GM23338 (cell line): Measurements from ENCODE around the gene SPEF1. TPM values are rescaled to one million over a fixed set of nuclear protein-coding genes. Genes with fewer than 3 reads are reported as not detected.

Source experiments
- ATAC-seq: fragments of 200-7000 bp; cut with Tn5 transposase; 3 replicates; pipeline ENCODE4 v1.9.1; 2020
- DNase-seq: peaks from one replicate; pipeline ENCODE4 v3.0.0-alpha.2; 2015; ENCODE audit warnings: low spot score
- H2AFZ ChIP-seq: fragments of 200-600 bp; sonication (generic); 2 replicates; pipeline ENCODE4 v1.8.0; 2016; ENCODE audit warnings: antibody characterized with exemption, mild to moderate bottlenecking, moderate library complexity
- H3F3A ChIP-seq: fragments of 200-600 bp; sonication (generic); replicated peaks from 2 replicates; pipeline ENCODE4 v1.8.0; 2017; ENCODE audit warnings: antibody characterized with exemption, mixed run types, low read depth
- H3K27ac ChIP-seq: fragments of 200-600 bp; sonication (generic); 2 replicates; pipeline ENCODE4 v1.6.1; 2016; ENCODE audit warnings: low read depth
- H3K27me3 ChIP-seq: fragments of 200-600 bp; sonication (generic); 2 replicates; pipeline ENCODE4 v1.8.0; 2016; ENCODE audit warnings: mild to moderate bottlenecking, mixed run types, moderate library complexity; ENCODE audit not compliant: insufficient read depth
- H3K36me3 ChIP-seq: fragments of 200-600 bp; sonication (generic); 2 replicates; pipeline ENCODE4 v1.8.0; 2016; ENCODE audit warnings: mild to moderate bottlenecking; ENCODE audit not compliant: insufficient read depth
- H3K4me1 ChIP-seq: fragments of 200-600 bp; sonication (generic); 2 replicates; pipeline ENCODE4 v1.8.0; 2016; ENCODE audit warnings: mild to moderate bottlenecking, moderate library complexity; ENCODE audit not compliant: insufficient read depth
- H3K4me2 ChIP-seq: fragments of 200-600 bp; sonication (generic); 2 replicates; pipeline ENCODE4 v1.7.1; 2017; ENCODE audit warnings: mixed run types
- H3K4me3 ChIP-seq: fragments of 200-600 bp; sonication (generic); 2 replicates; pipeline ENCODE4 v1.6.1; 2016; ENCODE audit warnings: mixed run types
- H3K79me2 ChIP-seq: fragments of 200-600 bp; sonication (generic); replicated peaks from 2 replicates; pipeline ENCODE4 v1.8.0; 2017; ENCODE audit warnings: mild to moderate bottlenecking; ENCODE audit not compliant: insufficient read depth
- H3K9me2 ChIP-seq: fragments of 200-600 bp; sonication (generic); 2 replicates; pipeline ENCODE4 v1.8.0; 2017; ENCODE audit not compliant: insufficient read depth
- H4K20me1 ChIP-seq: fragments of 200-600 bp; sonication (generic); replicated peaks from 2 replicates; pipeline ENCODE4 v1.8.0; 2017; ENCODE audit warnings: mild to moderate bottlenecking; ENCODE audit not compliant: insufficient read depth
- H3K27ac Mint-ChIP-seq: 2 replicates; pipeline ENCODE4 v1.8.0; 2020; ENCODE audit warnings: inconsistent platforms, mild to moderate bottlenecking, moderate library complexity, mixed read lengths
- H3K27me3 Mint-ChIP-seq: 3 replicates; pipeline ENCODE4 v1.8.0; 2022; ENCODE audit warnings: low read depth, mild to moderate bottlenecking, moderate library complexity, mixed read lengths, inconsistent platforms; ENCODE audit not compliant: insufficient read depth, poor library complexity
- H3K36me3 Mint-ChIP-seq: 3 replicates; pipeline ENCODE4 v1.8.0; 2021; ENCODE audit warnings: low read depth, mild to moderate bottlenecking, inconsistent platforms, moderate library complexity, mixed read lengths
- H3K4me1 Mint-ChIP-seq: 3 replicates; pipeline ENCODE4 v1.8.0; 2020; ENCODE audit warnings: mild to moderate bottlenecking, inconsistent platforms, mixed read lengths
- H3K4me3 Mint-ChIP-seq: 3 replicates; pipeline ENCODE4 v1.8.0; 2021; ENCODE audit warnings: moderate library complexity, mild to moderate bottlenecking, inconsistent platforms, mixed read lengths
- H3K9me3 Mint-ChIP-seq: 3 replicates; pipeline ENCODE4 v1.8.0; 2020; ENCODE audit warnings: moderate library complexity, mild to moderate bottlenecking, inconsistent platforms, mixed read lengths
- EZH2phosphoT487 ChIP-seq: fragments of 200-600 bp; sonication (generic); IDR thresholded peaks from one replicate; pipeline ENCODE4 v1.8.1; 2018; ENCODE audit warnings: antibody characterized with exemption; ENCODE audit not compliant: unreplicated experiment
- POLR2AphosphoS5 ChIP-seq: IDR thresholded peaks from 2 replicates; pipeline ENCODE4 v1.6.1; 2016; ENCODE audit warnings: antibody characterized with exemption, low read depth
- STAT1 ChIP-seq: IDR thresholded peaks from one replicate; pipeline ENCODE4 v1.6.1; 2016; ENCODE audit warnings: antibody characterized with exemption; ENCODE audit not compliant: unreplicated experiment
- ZNF114 ChIP-seq: fragments of 250-450 bp; sonication (Bioruptor Pico); IDR thresholded peaks from 2 replicates; pipeline ENCODE4 v1.5.0; 2020; ENCODE audit warnings: mild to moderate bottlenecking, moderate library complexity
- ZNF331 ChIP-seq: fragments of 250-450 bp; sonication (Bioruptor Pico); IDR thresholded peaks from 2 replicates; pipeline ENCODE4 v1.5.0; 2020; ENCODE audit warnings: low read depth, mild to moderate bottlenecking, moderate library complexity
- polyA plus RNA-seq: library from polyadenylated mRNA; unstranded; fragments of >200 nt; fragmentation: Nextera tagmentation; extraction: Ambion mirVana; gene quantifications from 2 replicates; pipeline ENCODE4 v1.2.1, GENCODE V29; 2016
- total RNA-seq: library from RNA; depleted of rRNA; stranded (reverse); fragments of >200 nt; shearing (Covaris generic); gene quantifications from 2 replicates; pipeline ENCODE4 v1.2.3, GENCODE V29; 2014
- TF ChIP-seq, protein P1 (sequence below), 2 experiments: fragments of 200-600 bp in 1 of 2; sonication (generic) in 1 of 2; conservative IDR thresholded peaks; 2 replicates each; pipeline versions ENCODE4 v1.5.1 to v1.6.1; 2016 to 2017; ENCODE audit warnings: antibody characterized with exemption in 2 of 2, low read depth in 2 of 2, mild to moderate bottlenecking in 2 of 2, moderate library complexity in 1 of 2
- TF ChIP-seq, protein P2 (sequence below): IDR thresholded peaks from one replicate; pipeline ENCODE4 v1.6.1; 2018; ENCODE audit warnings: antibody characterized with exemption; ENCODE audit not compliant: unreplicated experiment

SPEF1 gene
- total and polyA plus RNA-seq, 2 experiments from 2014 or later, result 0.68 to 0.69 TPM

DNA sequence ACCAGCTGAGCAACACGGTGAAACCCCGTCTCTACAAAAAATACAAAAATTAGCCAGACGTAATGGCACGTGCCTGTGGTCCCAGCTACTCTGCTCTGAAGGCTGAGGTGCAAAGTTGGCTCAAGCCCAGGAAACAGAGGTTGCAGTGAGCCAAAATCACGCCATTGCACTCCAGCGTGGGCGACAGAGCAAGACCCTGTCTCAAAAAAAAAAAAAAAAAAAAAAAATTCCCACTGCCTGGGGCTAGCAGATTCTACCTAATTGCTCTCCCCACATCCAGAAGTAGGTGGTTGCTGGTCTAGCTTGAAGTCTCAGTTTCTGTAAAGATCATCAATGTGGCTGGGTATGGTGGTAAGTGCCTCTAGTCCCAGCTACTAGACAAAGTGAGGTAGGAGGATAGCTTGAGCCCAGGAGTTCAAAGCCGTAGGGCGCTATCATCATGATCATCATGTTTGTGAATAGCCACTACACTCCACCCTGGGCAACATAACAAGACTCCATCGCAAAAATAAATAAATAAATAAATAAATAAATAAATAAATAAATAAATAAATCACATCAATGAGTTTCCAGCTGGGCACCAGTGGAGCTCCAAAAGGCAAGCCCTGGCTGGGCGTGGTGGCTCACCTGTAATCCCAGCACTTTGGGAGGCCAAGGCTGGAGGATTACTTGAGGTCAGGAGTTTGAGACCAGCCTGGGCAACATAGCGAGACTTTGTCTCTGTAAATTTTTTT, 32.8 kb upstream of the SPEF1 start:
- ATAC-seq (no peak), DNase-seq (no peak)
- Mint-ChIP-seq H3K27me3 (peaks cover 5% of the 10 kb centered on the region), H3K36me3 (no peaks in the 10 kb centered on the region; the same call in 2 of the 3 replicates), H3K9me3 (no peaks in the 10 kb centered on the region; the same call in 2 of the 3 replicates), H3K4me1 (peaks cover 14% of the 10 kb centered on the region), H3K4me3 (no peak overlapping the region), H3K27ac (no peak overlapping the region)
- Histone ChIP-seq H3K9me2 (no peaks in the 10 kb centered on the region), H3K36me3 (no peaks in the 10 kb centered on the region), H3K27me3 (no peaks in the 10 kb centered on the region), H3K4me1 (peaks cover 12% of the 10 kb centered on the region; the same call in 1 of the 2 replicates), H4K20me1 (no peaks in the 10 kb centered on the region), H3K4me3 (no peak overlapping the region), H3K79me2 (no peaks in the 10 kb centered on the region), H3F3A (no peaks in the 10 kb centered on the region; the same call in 1 of the 2 replicates), H3K4me2 (no peak overlapping the region), H3K27ac (no peak overlapping the region), H2AFZ (no peak overlapping the region)
- TF ChIP-seq ZNF114, result no peak
- no peak for TF ChIP-seq POLR2AphosphoS5
- no peak for TF ChIP-seq STAT1
- TF ChIP-seq ZNF331 (CRISPR knock-in tag), result no peak
- TF ChIP-seq, protein P1, sequence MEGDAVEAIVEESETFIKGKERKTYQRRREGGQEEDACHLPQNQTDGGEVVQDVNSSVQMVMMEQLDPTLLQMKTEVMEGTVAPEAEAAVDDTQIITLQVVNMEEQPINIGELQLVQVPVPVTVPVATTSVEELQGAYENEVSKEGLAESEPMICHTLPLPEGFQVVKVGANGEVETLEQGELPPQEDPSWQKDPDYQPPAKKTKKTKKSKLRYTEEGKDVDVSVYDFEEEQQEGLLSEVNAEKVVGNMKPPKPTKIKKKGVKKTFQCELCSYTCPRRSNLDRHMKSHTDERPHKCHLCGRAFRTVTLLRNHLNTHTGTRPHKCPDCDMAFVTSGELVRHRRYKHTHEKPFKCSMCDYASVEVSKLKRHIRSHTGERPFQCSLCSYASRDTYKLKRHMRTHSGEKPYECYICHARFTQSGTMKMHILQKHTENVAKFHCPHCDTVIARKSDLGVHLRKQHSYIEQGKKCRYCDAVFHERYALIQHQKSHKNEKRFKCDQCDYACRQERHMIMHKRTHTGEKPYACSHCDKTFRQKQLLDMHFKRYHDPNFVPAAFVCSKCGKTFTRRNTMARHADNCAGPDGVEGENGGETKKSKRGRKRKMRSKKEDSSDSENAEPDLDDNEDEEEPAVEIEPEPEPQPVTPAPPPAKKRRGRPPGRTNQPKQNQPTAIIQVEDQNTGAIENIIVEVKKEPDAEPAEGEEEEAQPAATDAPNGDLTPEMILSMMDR (conservative IDR thresholded peaks at IDR 0.05; ENCODE audit: low read depth in 2 of 2), result no peak
- TF ChIP-seq, protein P2, sequence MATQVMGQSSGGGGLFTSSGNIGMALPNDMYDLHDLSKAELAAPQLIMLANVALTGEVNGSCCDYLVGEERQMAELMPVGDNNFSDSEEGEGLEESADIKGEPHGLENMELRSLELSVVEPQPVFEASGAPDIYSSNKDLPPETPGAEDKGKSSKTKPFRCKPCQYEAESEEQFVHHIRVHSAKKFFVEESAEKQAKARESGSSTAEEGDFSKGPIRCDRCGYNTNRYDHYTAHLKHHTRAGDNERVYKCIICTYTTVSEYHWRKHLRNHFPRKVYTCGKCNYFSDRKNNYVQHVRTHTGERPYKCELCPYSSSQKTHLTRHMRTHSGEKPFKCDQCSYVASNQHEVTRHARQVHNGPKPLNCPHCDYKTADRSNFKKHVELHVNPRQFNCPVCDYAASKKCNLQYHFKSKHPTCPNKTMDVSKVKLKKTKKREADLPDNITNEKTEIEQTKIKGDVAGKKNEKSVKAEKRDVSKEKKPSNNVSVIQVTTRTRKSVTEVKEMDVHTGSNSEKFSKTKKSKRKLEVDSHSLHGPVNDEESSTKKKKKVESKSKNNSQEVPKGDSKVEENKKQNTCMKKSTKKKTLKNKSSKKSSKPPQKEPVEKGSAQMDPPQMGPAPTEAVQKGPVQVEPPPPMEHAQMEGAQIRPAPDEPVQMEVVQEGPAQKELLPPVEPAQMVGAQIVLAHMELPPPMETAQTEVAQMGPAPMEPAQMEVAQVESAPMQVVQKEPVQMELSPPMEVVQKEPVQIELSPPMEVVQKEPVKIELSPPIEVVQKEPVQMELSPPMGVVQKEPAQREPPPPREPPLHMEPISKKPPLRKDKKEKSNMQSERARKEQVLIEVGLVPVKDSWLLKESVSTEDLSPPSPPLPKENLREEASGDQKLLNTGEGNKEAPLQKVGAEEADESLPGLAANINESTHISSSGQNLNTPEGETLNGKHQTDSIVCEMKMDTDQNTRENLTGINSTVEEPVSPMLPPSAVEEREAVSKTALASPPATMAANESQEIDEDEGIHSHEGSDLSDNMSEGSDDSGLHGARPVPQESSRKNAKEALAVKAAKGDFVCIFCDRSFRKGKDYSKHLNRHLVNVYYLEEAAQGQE, result no peak
- TF ChIP-seq EZH2phosphoT487, result no peak

DNA sequence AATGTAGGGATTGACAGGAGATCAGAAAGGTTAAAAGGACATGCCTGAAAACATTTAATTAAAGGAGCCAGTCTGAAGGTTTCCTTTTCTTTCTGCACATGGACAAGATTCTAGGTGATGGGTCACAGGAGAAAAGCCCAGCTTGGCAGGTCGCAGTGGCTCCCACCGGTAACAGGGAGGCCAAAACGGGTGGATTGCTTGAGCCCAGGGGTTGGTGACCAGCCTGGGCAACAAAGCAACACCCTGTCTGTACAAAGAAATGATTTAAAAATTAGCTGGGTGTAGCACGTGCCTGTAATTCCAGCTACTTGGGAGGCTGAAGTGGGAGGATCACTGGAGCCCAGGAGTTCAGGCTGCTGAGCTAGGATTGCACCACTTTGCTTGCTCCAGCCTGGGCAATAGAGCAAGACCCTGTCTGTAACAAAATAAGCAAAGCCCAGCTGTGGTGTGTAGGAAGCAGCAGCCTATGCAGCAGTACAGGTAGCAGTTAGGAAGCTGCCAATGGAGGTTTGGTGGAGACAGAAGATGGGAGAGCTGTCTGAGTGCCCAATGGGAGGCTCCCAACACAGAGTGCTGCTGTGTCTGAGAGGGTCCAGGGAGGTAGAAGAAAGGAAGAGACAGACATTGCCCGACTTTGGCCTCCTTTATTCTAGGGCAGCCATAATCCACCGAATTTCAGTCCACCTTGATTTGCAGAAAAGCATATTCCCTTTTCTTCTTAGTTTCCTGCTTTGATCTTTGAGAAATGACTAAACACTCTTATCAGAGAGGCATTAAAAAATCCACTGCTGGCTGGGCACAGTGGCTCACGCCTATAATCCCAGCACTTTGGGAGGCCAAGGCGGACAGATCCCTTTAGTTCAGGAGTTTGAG, 32.0 kb upstream of the SPEF1 start:
- Histone ChIP-seq H3K4me2 (no peak overlapping the region), H4K20me1 (no peaks in the 10 kb centered on the region), H3K27ac (no peak overlapping the region), H3K4me1 (peaks cover 12% of the 10 kb centered on the region), H3K9me2 (no peaks in the 10 kb centered on the region), H3K4me3 (no peak overlapping the region), H3K79me2 (no peaks in the 10 kb centered on the region), H3K27me3 (no peaks in the 10 kb centered on the region), H3F3A (no peaks in the 10 kb centered on the region), H3K36me3 (no peaks in the 10 kb centered on the region), H2AFZ (no peak overlapping the region)
- no peak overlapping the region for H3K4me3 Mint-ChIP-seq
- H3K27ac Mint-ChIP-seq, result no peak overlapping the region
- no peak for DNase-seq
- H3K36me3 Mint-ChIP-seq, result no peaks in the 10 kb centered on the region; the same call in 2 of the 3 replicates
- no peak for ATAC-seq
- peaks cover 15% of the 10 kb centered on the region for H3K4me1 Mint-ChIP-seq
- peaks cover 7% of the 10 kb centered on the region for H3K27me3 Mint-ChIP-seq
- no peaks in the 10 kb centered on the region; the same call in 2 of the 3 replicates for H3K9me3 Mint-ChIP-seq
- no peak for TF ChIP-seq ZNF331 (CRISPR knock-in tag)
